Umbilical cord (tissue), 2 donors: ENCODE data around the gene BCL10. TPM values are rescaled to one million over a fixed set of nuclear protein-coding genes. Genes with fewer than 3 reads are reported as not detected.

Experiments
- DNase-seq: peaks from one replicate; pipeline ENCODE4 v3.0.0-alpha.2; 2015; ENCODE audit warnings: low spot score
- total RNA-seq: library from RNA; depleted of rRNA; stranded (reverse); fragments of >200 nt; gene quantifications from one replicate; pipeline ENCODE4 v1.2.3, GENCODE V29; 2014; ENCODE audit warnings: low replicate concordance; ENCODE audit not compliant: insufficient read depth

Gene BCL10
- total RNA-seq = 24.6 TPM

GRCh38 chr1:85276215-85276977 is at the start of gene BCL10:
TSS of gene BCL10 (minus strand) at chr1:85276632. CDS start at chr1:85276352, 280 bp downstream.
- peak; percentile 99 for DNase-seq

GRCh38 chr1:85325920-85326319 is 49.5 kb upstream of the BCL10 start:
- no peak for DNase-seq

DNA sequence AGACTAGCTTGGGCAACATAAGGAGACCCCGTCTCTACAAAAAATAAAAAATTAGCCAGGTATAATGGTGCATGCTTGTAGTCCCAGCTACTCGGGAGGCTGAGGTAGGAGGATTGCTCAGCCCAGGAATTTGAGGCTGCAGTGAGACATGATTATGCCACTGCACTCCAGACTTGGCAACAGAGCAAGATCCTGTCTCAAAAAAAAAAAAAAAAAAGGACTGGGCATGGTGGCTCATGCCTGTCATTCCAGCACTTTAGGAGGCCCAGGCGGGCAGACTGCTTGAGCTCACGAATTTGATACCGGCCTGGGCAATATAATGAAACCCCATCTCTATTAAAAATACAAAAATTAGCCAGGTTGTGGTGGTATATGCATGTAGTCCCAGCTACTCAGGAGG is 47.3 kb upstream of the BCL10 start:
- DNase-seq = no peak

DNA sequence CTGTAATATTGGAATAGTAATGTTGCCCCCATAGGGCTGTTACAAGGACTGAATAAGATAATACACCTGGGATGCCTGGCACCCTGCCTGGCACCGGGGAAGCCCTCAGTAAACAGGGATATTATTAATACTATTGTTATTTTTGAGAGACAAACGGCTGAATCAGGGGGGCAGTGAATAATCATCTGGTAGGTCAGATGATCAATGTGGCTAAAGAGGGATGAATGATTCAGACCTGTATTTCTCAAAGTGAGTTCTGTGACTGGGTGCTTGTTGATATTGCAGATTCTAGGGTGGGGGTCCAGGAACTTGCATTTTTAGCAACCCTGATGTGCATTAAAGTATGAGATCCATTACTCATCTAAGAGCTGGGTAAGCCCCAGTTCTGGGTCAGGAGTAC is 46.2 kb upstream of the BCL10 start:
- DNase-seq = no peak

GRCh38 chr1:85321237-85321964 is 45.0 kb upstream of the BCL10 start:
- no peak for DNase-seq

DNA sequence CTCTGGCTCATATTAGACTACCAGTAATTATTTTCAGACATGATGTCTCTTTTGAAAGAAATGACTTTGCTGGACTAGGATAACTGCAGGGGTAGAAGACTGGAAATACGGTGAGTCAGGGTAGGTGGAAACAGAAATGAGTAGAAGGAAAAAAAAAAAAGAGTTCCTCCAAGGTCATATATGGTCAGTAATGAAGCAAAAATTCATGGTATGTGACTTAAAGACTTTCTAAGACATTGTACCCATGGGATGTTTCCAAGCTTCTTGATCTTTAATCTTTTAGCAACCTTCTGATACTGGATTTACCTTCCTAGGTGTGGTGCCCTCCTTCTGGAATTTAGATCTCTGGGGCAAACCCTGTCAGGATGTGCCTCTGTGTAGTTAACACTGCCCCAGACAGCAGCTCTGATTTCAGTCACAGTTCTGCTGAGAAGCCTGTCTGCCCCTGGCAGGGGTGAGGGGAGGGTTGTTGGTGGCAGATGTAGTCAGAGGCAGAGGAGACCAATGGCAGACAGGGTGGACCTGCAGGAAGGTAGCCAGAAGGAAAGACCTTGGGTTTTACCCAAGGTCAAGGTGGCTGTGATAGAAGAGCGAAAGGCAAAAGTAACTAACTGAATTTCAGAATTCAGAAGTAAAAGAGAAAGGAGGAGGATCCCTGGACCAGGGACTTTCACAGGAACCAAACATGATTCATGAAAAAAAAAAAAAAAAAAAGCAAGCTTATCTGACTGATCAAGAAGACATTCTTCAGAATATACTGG is 44.1 kb upstream of the BCL10 start:
- peak; percentile 35 for DNase-seq

DNA sequence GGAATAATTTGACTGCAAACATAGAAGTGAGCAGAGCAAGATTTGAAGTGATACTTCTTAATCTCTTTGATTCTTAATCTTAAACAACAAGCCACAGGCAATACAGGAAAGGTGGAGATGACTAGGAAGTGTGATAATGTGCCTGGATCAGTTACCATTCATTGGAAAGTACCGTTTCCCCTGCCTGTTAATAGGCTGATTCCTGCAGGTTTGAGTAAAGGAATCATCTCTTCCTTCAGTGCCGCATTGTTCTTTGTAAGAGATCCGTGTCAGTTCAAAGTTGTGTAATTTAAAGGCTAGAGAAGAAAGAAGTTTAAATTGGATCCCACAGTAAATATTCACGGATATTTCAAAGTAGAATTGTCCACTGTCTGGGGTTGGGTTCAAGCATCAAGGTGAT is 43.5 kb upstream of the BCL10 start:
- no peak for DNase-seq

- DNase-seq = no peak
Observed at GRCh38 chr1:85319491-85319890, 43.1 kb upstream of the BCL10 start.

DNA sequence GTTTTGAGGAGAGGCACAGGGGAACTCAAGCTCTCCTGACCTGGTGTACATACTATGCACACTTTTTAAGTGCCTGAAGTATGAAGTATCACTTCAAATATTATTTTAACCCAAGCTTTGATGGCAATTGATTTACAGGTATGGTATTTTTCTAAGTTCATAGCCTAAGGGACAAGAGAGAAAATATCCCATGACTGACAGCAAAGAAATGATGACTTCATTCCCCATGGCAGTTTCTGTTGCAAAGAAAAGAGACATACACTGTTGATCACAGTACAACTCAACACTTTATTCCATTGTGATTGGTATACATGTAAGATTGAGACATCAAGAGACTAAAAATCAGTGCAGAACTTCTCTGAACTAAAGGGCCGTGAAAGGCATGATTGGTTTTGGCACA is 41.8 kb upstream of the BCL10 start:
- no peak for DNase-seq

GRCh38 chr1:85317560-85317959 is 41.1 kb upstream of the BCL10 start:
- no peak for DNase-seq

- DNase-seq = no peak
Observed at GRCh38 chr1:85316321-85316720, 39.9 kb upstream of the BCL10 start.

DNA sequence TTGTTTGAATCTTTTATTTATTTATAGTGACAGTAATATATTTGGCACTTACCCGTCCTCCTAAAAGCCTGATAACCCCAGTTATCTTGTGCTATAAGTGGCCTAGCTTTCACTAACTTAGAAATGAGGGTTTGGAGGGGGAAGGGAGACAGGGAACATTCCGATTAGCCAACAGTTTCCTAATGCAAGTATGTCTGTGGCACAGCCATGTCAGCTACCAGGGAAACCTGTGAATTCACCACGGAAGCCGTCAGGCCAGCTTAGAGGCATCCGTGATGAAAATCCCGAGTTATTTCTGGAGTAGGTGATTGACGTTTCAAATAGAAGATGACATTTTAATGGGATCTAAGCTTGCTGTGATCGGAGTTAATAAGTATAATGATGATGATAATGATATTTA is 39.4 kb upstream of the BCL10 start:
- peak; percentile 34 for DNase-seq

- no peak for DNase-seq
Observed at GRCh38 chr1:85314726-85315125, 38.3 kb upstream of the BCL10 start.

- DNase-seq = peak; percentile 58
Observed at GRCh38 chr1:85313888-85314696, 37.7 kb upstream of the BCL10 start.

- DNase-seq = no peak
Observed at GRCh38 chr1:85311818-85312217, 35.4 kb upstream of the BCL10 start.

GRCh38 chr1:85308833-85309350 is 32.5 kb upstream of the BCL10 start:
- no peak for DNase-seq

- DNase-seq = peak; percentile 91
Observed at GRCh38 chr1:85307987-85308832, 31.8 kb upstream of the BCL10 start.

DNA sequence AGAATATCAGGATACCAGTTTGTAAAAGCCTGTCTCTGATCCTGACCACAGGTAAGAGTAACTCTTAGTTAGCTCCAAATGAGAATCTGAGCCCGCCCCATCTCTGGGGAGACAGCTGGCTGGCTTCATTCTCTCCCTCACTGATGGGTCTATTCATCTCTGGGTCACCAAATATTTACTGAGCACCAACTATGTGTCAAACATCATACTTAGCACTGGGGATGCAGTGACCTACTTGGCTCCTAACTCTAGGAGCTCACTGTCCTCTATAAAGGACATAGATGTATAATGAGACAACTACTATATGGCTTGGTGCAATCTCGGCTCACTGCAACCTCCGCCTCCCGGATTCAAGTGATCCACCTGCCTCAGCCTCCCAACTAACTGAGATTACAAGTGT is 29.8 kb upstream of the BCL10 start:
- no peak for DNase-seq

- no peak for DNase-seq
Observed at GRCh38 chr1:85303440-85304162, 27.2 kb upstream of the BCL10 start.

DNA sequence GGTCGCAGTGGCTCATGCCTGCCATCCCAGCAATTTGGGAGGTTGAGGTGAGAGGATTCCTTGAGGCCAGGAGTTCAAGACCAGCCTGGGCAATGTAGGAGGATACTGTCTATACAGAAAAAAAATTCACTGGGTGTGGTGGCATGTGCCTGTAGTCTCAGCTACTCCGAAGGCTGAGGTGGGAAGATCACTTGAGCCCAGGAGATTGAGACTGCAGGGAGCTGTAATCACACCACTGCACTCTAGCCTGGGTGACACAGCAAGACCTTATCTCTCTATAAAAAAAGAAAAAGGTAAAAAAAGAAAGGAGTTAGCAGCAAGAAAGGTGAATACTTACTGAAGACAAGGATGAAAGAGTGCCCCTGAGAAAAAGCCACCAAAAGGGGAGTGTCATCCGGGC is 23.7 kb upstream of the BCL10 start:
- DNase-seq = no peak
